ENCODE measurements around the gene MAGEC3. TPM values are rescaled to one million over a fixed set of nuclear protein-coding genes. Genes with fewer than 3 reads are reported as not detected.

MAGEC3 gene
- total RNA-seq, 1 experiment from 2014 or later: not detected

DNA sequence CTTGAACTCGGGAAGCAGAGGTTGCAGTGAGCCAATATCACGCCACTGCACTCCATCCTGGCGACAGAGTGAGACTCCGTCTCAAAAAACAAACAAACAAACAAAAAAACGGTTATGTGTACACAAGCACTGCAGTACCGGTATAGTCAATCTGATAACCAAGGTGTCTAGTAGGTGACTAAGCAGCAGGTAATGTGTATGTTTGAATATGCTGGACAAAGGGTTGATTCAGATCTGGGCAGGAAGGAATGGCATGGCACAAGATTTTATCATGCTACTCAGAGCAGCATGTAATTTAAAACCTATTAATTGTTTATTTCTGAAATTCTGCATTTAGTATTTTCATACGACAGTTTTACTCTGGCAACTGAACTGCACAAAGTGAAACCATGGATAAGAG lies 107.3 kb downstream of the MAGEC3 start:
- H3K23ac ChIP-seq (ENCODE audit: insufficient read length, low read depth, low read length): no peak overlapping the region
- no peaks in the 10 kb centered on the region for H3K79me2 ChIP-seq (ENCODE audit: insufficient read depth, low read length)
- no peak overlapping the region for H3K4me3 Mint-ChIP-seq
- no peak overlapping the region for H3K4me2 ChIP-seq (ENCODE audit: insufficient read depth, insufficient read length, low read length)
- H2BK5ac ChIP-seq (ENCODE audit: insufficient read length, low read length): no peak overlapping the region
- H3T11ph ChIP-seq (ENCODE audit: low read length): no peak overlapping the region
- no peak overlapping the region for H2BK20ac ChIP-seq (ENCODE audit: low read depth, low read length, poor library complexity, severe bottlenecking)
- no peak overlapping the region for H3K27ac ChIP-seq (ENCODE audit: insufficient read length, low read depth, low read length)
- no peaks in the 10 kb centered on the region for H3K9me3 ChIP-seq (ENCODE audit: control insufficient read depth, low read depth, low read length)
- WGBS (ENCODE audit: extremely low coverage, insufficient read length, low lambda C conversion rate): no CpG with 5 or more reads among the region's 7 CpGs
- no peak overlapping the region for H4K5ac ChIP-seq (ENCODE audit: insufficient read length, low read depth, low read length)
- H4K91ac ChIP-seq (ENCODE audit: insufficient read length, low read depth, low read length): no peak overlapping the region
- no peak overlapping the region for H3K4ac ChIP-seq (ENCODE audit: low read depth, low read length)
- no peak overlapping the region for H3K27ac Mint-ChIP-seq
- TF ChIP-seq CTCF (conservative IDR thresholded peaks at IDR 0.05): no peak
- no peak for DNase-seq
- H3K18ac ChIP-seq (ENCODE audit: insufficient read length, low read depth, low read length): no peak overlapping the region
- no peaks in the 10 kb centered on the region for H3K36me3 Mint-ChIP-seq (ENCODE audit: insufficient read depth in 1 of 3, low read depth in 3 of 3)
- no peaks in the 10 kb centered on the region for H3K4me1 ChIP-seq (ENCODE audit: insufficient read depth, low read length)
- H3K14ac ChIP-seq (ENCODE audit: insufficient read depth, low read length): no peak overlapping the region
- H2AFZ ChIP-seq (ENCODE audit: low read length): no peak overlapping the region
- H4K20me1 ChIP-seq (ENCODE audit: control insufficient read depth, insufficient read depth, insufficient read length): no peaks in the 10 kb centered on the region
- no peaks in the 10 kb centered on the region for H3K27me3 ChIP-seq (ENCODE audit: insufficient read depth, low read length)
- H3K27me3 Mint-ChIP-seq (ENCODE audit: low read depth): no peaks in the 10 kb centered on the region
- no peak overlapping the region for H4K8ac ChIP-seq (replicated peaks; ENCODE audit: insufficient read length, low read depth, low read length)
- no peak overlapping the region for H2AK5ac ChIP-seq (ENCODE audit: insufficient read length, low read length)
- no peak overlapping the region for H2BK12ac ChIP-seq (ENCODE audit: insufficient read length, low read depth, low read length)
- H3K23me2 ChIP-seq (ENCODE audit: insufficient read length, low read depth, low read length, poor library complexity, severe bottlenecking): no peaks in the 10 kb centered on the region
- H2BK120ac ChIP-seq (ENCODE audit: low read depth, low read length, poor library complexity, severe bottlenecking): no peak overlapping the region
- no peak overlapping the region for H3K56ac ChIP-seq (ENCODE audit: insufficient read length, low read depth, low read length)
- H3K9ac ChIP-seq (ENCODE audit: extremely low read depth, insufficient read length, low read length): no peak overlapping the region
- H2BK15ac ChIP-seq (ENCODE audit: low read depth, low read length): no peak overlapping the region
- H3K9me3 Mint-ChIP-seq: peaks cover 39 to 43% of the 10 kb centered on the region in 2 experiments
- no peaks in the 10 kb centered on the region for H3K4me1 Mint-ChIP-seq
- no peaks in the 10 kb centered on the region for H3K79me1 ChIP-seq (ENCODE audit: insufficient read depth, low read depth, low read length, poor library complexity, severe bottlenecking)

All from H9 (cell line).